K562 (cell line): Measurements from ENCODE around the gene IMPDH2. TPM values are rescaled to one million over a fixed set of nuclear protein-coding genes. Genes with fewer than 3 reads are reported as not detected.

Source experiments
- ADNP ChIP-seq: fragments of 200-800 bp; sonication (Bioruptor generic); IDR thresholded peaks from 2 replicates; pipeline ENCODE4 v1.6.1; 2016; ENCODE audit warnings: missing genetic modification characterization, missing compliant biosample characterization
- GTF2A2 ChIP-seq: IDR thresholded peaks from 2 replicates; pipeline ENCODE4 v1.6.1; 2016; ENCODE audit warnings: mild to moderate bottlenecking, missing genetic modification characterization, missing compliant biosample characterization
- HDAC2 ChIP-seq: fragments of 450-650 bp; IDR thresholded peaks from 2 replicates; pipeline ENCODE4 v1.6.1; 2016; ENCODE audit warnings: mild to moderate bottlenecking
- HNRNPUL1 ChIP-seq: fragments of 200-400 bp; formaldehyde crosslinking; IDR thresholded peaks from 2 replicates; pipeline ENCODE4 v1.6.1; 2017; ENCODE audit warnings: low read length
- KLF6 ChIP-seq: fragments of 250-450 bp; sonication (Bioruptor Pico); IDR thresholded peaks from 2 replicates; pipeline ENCODE4 v1.4.0; 2020; ENCODE audit warnings: mild to moderate bottlenecking, moderate library complexity, borderline replicate concordance
- MYC ChIP-seq, 2 experiments: fragments of 250-450 bp in 1 of 2; sonication (Bioruptor Pico) in 1 of 2; IDR thresholded peaks; 2 replicates each; pipeline versions ENCODE4 v1.5.1 to v1.6.1; 2012 to 2021; ENCODE audit warnings: low read depth in 2 of 2, borderline replicate concordance in 1 of 2, improper control_type of control experiment in 1 of 2, low read length in 1 of 2, mild to moderate bottlenecking in 1 of 2, moderate library complexity in 1 of 2
- RBBP5 ChIP-seq: fragments of 200-600 bp; sonication (generic); IDR thresholded peaks from 2 replicates; pipeline ENCODE4 v1.6.1; 2012; ENCODE audit warnings: borderline replicate concordance, mild to moderate bottlenecking, low read length, control low read depth, inconsistent platforms; ENCODE audit not compliant: insufficient read depth, poor library complexity, severe bottlenecking
- RBM34 ChIP-seq: fragments of 200-400 bp; formaldehyde crosslinking; IDR thresholded peaks from 2 replicates; pipeline ENCODE4 v1.6.1; 2018; ENCODE audit warnings: low read length, borderline replicate concordance; ENCODE audit not compliant: insufficient read depth
- ZBTB17 ChIP-seq: fragments of 450-650 bp; formaldehyde crosslinking; IDR thresholded peaks from 2 replicates; pipeline ENCODE4 v1.4.0; 2020; ENCODE audit warnings: mild to moderate bottlenecking
- ZBTB40 ChIP-seq, 2 experiments: fragments of 450-650 bp in 1 of 2; sonication (generic) in 1 of 2; formaldehyde crosslinking in 1 of 2; IDR thresholded peaks; 2 replicates each; pipeline versions ENCODE4 v1.7.1 to v1.9.0; 2016 to 2022; ENCODE audit warnings: inconsistent platforms in 1 of 2, mild to moderate bottlenecking in 1 of 2, missing genetic modification reagents in 1 of 2
- ZNF217 ChIP-seq: sonication (generic); formaldehyde crosslinking; IDR thresholded peaks from 2 replicates; pipeline ENCODE4 v1.8.0; 2022; ENCODE audit warnings: mild to moderate bottlenecking, missing genetic modification reagents
- ZNF324 ChIP-seq: fragments of 250-450 bp; sonication (Bioruptor Pico); IDR thresholded peaks from 2 replicates; pipeline ENCODE4 v1.4.0; 2020; ENCODE audit warnings: mild to moderate bottlenecking
- ZNF551 ChIP-seq: fragments of 250-450 bp; sonication (Bioruptor Pico); IDR thresholded peaks from 2 replicates; pipeline ENCODE4 v1.5.0; 2021; ENCODE audit warnings: mild to moderate bottlenecking, moderate library complexity
- ZNF695 ChIP-seq: fragments of 450-650 bp; formaldehyde crosslinking; IDR thresholded peaks from 2 replicates; pipeline ENCODE4 v1.4.0; 2020; ENCODE audit warnings: mild to moderate bottlenecking, moderate library complexity
- ZNF778 ChIP-seq: fragments of 450-650 bp; formaldehyde crosslinking; IDR thresholded peaks from 2 replicates; pipeline ENCODE4 v1.4.0; 2020; ENCODE audit warnings: mild to moderate bottlenecking, moderate library complexity
- polyA plus RNA-seq, 8 experiments: library from polyadenylated mRNA; depleted of rRNA in 4 of 8; stranded (reverse) in 5 of 8; unstranded in 3 of 8; fragments of >200 nt; fragmentation: Nextera tagmentation in 2 of 8; fragmentation: Illumina TruSeq in 1 of 8; extraction: Ambion mirVana in 2 of 8; extraction: Trizol in 1 of 8; gene quantifications; 2 replicates each; pipeline versions ENCODE4 v1.2.1 to v1.2.3, GENCODE V29; 2011 to 2014; ENCODE audit warnings: inconsistent platforms in 1 of 8, missing spikeins in 1 of 8
- total RNA-seq, 7 experiments: library from RNA; depleted of rRNA in 6 of 7; stranded (reverse); fragments of >200 nt in 6 of 7; fragmentation: Illumina TruSeq in 2 of 7; extraction: Trizol in 2 of 7; gene quantifications; 2 replicates each; pipeline versions ENCODE4 v1.2.1 to v1.2.3, GENCODE V29; 2011 to 2021; ENCODE audit warnings: low replicate concordance in 1 of 7

The IMPDH2 gene
- total and polyA plus RNA-seq, 9 of the 15 experiments (the other 6 are each of a cell fraction or from before 2014, with no cell fraction given), result 318 to 507 (median 366) TPM

- TF ChIP-seq KLF6 (CRISPR knock-in tag) (peak; percentile 54; the same call in 1 of the 2 replicates), RBBP5 (peak; percentile 73), HDAC2 (no peak), ZNF778 (no peak), ZNF324 (CRISPR knock-in tag) (no peak), HNRNPUL1 (no peak), MYC (IDR thresholded peaks at IDR 0.05; ENCODE audit: low read depth, low read length) (peak; percentile 40; the same call in 1 of the 2 replicates), MYC (CRISPR knock-in tag; IDR thresholded peaks at IDR 0.05; ENCODE audit: borderline replicate concordance, low read depth) (no peak; the same call in 1 of the 2 replicates), ZBTB40 (IDR thresholded peaks at IDR 0.05) (peak; percentile 29; the same call in 1 of the 2 replicates), ZBTB40 (CRISPR knock-in tag; IDR thresholded peaks at IDR 0.05) (no peak), ZNF217 (CRISPR knock-in tag) (no peak), ZNF551 (no peak), GTF2A2 (no peak), ADNP (tag) (no peak), ZNF695 (CRISPR knock-in tag) (no peak), RBM34 (0 out of 2 replicates have a peak, but pooled peaks have one; percentile 28), ZBTB17 (CRISPR knock-in tag) (no peak; the same call in 1 of the 2 replicates)
These were observed 7.1 kb downstream of the IMPDH2 start, which contains the start of gene NDUFAF3 (continued) for GRCh38 chr3:49021813-49022687.
